Activated CD8-positive, alpha-beta memory T cell treated with anti-CD3 and anti-CD28 coated beads, Interleukin-2, amount 50 U/mL, for 4 hours (primary cell): ENCODE results near the gene CPA4.

ENCODE experiments used
- DNase-seq: peaks from one replicate; pipeline ENCODE4 v3.0.0-alpha.2; 2020

The CPA4 gene

DNA sequence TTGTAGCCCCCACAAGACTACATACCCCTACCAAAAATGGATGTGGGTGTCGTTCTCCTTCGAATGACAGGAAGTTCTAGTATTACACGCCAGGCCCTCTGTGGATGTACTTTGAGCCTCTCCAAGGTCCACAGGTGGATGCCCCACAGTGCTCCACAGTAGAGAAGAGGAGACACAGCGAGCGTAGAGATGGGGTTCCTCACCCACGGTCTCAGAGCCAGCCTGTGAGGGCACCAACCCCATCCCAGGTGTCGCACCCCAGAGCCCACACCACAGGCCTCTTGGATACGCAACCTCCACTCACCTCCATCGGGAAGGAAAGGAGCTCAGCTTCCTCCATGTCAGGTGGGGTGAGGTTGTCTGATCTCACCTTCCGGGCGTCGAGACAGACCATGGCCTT lies 54.0 kb downstream of the CPA4 start:
- no peak for DNase-seq

GRCh38 chr7:130349911-130350782 lies 57.2 kb downstream of the CPA4 start:
- no peak for DNase-seq

GRCh38 chr7:130350945-130351790 lies 58.2 kb downstream of the CPA4 start:
- no peak for DNase-seq

DNA sequence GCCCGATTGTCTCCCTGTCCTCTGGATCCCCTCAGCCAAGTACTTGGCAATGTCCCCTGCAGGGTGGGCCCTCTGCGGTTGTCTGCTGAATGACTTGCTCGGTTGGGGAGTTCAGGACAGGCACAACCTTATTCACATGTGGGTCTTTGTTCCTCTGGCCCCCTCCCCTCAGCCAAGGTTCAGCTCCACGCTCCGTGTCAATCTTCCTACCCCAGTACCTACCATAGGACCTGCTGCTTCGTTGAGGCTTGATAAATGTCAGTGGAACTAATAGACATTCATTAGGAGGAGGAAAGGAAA lies 58.8 kb downstream of the CPA4 start:
- DNase-seq, result no peak

- DNase-seq, result no peak
Observed at GRCh38 chr7:130352194-130353074, 59.5 kb downstream of the CPA4 start.

DNA sequence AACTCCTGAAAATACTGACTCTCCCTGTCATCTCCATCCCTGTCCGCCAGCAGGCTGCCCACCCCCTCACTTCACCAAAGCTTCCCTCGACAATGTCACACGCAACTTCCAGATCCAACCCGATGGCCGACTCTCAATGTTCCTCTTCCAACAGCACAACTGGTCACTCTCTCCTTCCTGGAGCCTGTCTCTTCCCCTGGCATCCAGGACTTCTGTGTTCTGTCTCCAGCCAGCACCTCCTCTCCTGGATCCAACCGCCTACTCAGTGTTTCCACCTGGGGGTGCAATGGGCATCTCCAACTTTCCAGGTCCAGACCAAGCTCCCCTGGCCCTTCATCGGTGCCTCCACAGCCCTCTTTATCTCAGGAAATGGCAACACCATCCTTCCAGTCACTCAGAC lies 60.2 kb downstream of the CPA4 start:
- DNase-seq, result no peak

- DNase-seq, result no peak
Observed at GRCh38 chr7:130356121-130356875, 63.3 kb downstream of the CPA4 start.

DNA sequence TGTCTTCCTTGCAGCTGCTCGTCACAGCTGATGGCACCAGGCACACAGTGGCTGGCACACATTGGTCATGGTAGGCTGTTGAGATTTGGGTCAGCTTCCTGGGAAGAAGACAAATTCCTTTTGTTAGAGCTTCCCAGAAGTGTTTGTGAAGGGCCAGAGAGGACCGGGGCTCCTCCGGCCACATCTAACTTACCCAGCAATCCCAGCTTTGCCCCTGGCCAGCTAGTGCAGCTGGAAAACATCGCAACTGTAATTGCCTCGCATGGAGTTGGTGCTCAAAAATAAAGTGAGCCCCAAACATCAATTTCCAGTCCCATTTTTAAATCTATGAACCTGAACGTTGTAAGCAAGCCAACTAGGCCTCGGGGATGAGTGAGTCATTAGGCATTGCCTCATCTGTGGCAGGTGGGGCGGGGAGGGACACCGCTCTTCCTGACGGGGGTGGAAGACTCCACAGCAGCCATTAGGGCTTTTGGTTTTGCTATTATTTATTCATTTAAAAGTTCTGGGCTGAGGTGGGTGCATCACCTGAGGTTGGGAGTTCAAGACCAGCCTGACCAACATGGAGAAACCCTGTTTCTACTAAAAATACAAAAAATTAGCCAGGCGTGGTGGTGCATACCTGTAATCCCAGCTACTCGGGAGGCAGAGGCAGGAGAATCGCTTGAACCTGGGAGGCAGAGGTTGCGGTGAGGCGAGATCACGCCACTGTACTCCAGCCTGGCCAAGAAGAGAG lies 64.1 kb downstream of the CPA4 start:
- DNase-seq, result no peak

GRCh38 chr7:130358471-130358870 lies 65.5 kb downstream of the CPA4 start:
- no peak for DNase-seq

GRCh38 chr7:130359276-130359857 lies 66.4 kb downstream of the CPA4 start:
- DNase-seq, result no peak

GRCh38 chr7:130360518-130360917 lies 67.6 kb downstream of the CPA4 start:
- no peak for DNase-seq

DNA sequence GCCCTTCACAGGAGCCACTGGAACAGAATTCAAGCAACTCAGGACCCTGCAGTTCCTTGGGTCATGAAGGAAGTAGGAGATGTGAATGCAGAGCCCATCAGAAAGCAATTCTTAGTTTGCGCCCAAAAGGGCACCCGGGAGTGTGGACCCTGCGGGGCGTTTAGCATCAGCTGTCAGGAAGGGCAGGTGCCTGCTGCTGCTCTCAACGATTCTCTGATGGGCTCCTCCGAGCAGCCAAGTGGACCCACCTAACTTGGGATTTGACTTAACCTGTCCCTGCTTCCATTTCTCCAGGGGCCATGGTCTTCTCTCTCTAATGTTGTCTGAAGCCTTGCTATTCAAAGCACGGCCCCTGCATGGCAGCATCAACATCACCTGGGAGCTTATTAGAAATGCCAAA lies 68.7 kb downstream of the CPA4 start:
- no peak for DNase-seq

- no peak for DNase-seq
Observed at GRCh38 chr7:130362251-130362816, 69.4 kb downstream of the CPA4 start.

DNA sequence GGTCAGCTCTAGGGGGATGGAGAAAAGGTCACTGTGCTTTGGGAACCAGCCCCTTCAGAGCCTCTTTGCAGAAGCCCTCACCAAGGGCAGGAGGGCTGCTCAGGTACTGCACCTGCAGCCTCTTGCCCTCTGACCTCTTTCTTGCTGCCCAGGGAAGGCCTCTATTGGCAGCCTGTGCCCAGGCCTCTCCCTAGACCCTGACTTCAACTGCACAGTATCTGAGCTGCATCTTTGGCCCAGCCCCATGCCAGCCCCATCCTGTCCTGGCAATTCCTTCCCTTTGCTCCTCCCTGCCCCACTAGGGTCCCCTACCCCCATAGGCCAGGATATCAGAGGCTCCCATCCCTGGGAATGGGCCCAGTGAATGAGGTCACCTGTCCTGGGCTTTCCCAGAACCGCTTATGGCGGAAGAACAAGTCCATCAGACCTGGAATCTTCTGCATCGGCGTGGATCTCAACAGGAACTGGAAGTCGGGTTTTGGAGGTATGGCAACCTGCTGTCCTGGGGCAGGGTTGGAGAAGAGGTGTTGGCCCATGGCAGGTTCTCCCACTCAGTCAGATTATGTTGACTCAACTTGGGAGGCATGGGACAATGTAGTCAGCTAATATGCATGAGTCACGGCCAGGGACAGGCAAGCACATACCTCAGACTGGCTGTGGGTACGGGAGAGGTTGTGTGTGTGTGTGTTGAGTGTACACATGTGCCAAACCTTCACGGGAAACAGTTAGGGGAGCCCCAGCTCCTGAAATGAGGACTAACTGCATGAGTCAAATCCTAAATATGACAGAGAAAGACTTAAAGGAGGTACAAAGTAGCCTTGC lies 70.3 kb downstream of the CPA4 start:
- no peak for DNase-seq

- DNase-seq, result no peak
Observed at GRCh38 chr7:130364451-130364850, 71.5 kb downstream of the CPA4 start.

GRCh38 chr7:130365088-130365487 lies 72.1 kb downstream of the CPA4 start:
- DNase-seq, result no peak

- DNase-seq, result no peak
Observed at GRCh38 chr7:130365511-130366441, 72.8 kb downstream of the CPA4 start.

DNA sequence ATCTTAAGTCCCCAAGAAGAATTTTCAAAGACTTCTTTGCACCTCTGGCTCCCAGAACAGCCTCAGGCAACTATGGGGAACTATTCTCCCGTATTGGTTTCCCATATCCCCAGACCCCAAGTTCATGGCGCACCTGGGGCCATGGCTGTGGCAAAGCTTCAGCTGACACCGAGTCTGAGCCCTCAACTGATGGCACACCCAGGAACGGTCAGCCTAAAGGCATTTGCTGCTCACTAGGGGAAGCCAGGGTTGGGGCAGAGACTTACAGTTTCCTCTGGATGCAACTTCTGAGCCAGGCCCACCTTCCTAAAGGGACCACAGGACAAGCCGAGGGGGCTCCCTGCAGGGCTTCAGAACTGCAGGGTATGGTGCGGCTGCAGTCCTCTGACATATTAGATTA lies 73.6 kb downstream of the CPA4 start:
- peak; percentile 9 for DNase-seq
